K562 (cell line): ENCODE results near the gene HS2ST1. TPM values are rescaled to one million over a fixed set of nuclear protein-coding genes. Genes with fewer than 3 reads are reported as not detected.

Experiments
- ATAC-seq: fragments of 200-7000 bp; cut with Tn5 transposase; 3 replicates; pipeline ENCODE4 v1.9.1; 2020; ENCODE audit warnings: moderate library complexity
- BruUV-seq: library from RNA; stranded (reverse); fragments of 400-500 nt; replicated peaks from 2 replicates; lab custom pipeline; 2021; lab: Mats Ljungman, UMichigan
- CTCF ChIA-PET: fragments of 300-600 bp; formaldehyde crosslinking; extraction: SDS; loops from one replicate; lab custom pipeline; 2021; ENCODE audit warnings: low intra/inter-chr PET ratio; lab: Yijun Ruan, JAX
- POLR2A ChIA-PET: fragments of 300-600, 350-650 bp; sonication (Branson Sonifier 250); formaldehyde crosslinking; extraction: SDS; loops from one replicate; lab custom pipeline; 2021; ENCODE audit warnings: antibody characterized with exemption, inconsistent platforms; lab: Yijun Ruan, JAX
- DNase-seq, 4 experiments: peaks; one replicate each; pipeline versions ENCODE4 v3.0.0 to v3.0.0-alpha.2; 2011 to 2018; ENCODE audit warnings: low spot score in 3 of 4, mixed read lengths in 3 of 4; ENCODE audit errors: extremely low read depth in 1 of 4
- FAIRE-seq: peaks from 2 replicates; lab custom pipeline; 2011; peaks lifted over from hg19 to GRCh38; lab: Jason Lieb, UNC
- H2AFZ ChIP-seq: 2 replicates; pipeline ENCODE4 v1.6.0; 2011; ENCODE audit warnings: low read depth, low read length, control low read depth, inconsistent platforms
- H3K27ac ChIP-seq: fragments of 200-600 bp; 3 replicates; pipeline ENCODE4 v1.8.0; 2011; ENCODE audit warnings: low read depth, mild to moderate bottlenecking, control low read depth, inconsistent platforms, low read length, moderate library complexity, mixed read lengths; ENCODE audit errors: extremely low read depth
- H3K27me3 ChIP-seq, 2 experiments: fragments of 300-600 bp in 1 of 2; 2 replicates in 1 of 2; 3 replicates in 1 of 2; pipeline versions ENCODE4 v1.6.0 to v1.8.0; 2011; ENCODE audit warnings: inconsistent platforms in 2 of 2, low read length in 2 of 2, mild to moderate bottlenecking in 1 of 2, mixed read lengths in 1 of 2, moderate library complexity in 1 of 2; ENCODE audit not compliant: control insufficient read depth in 2 of 2, insufficient read depth in 2 of 2
- H3K36me3 ChIP-seq: fragments of 300-600 bp; 3 replicates; pipeline ENCODE4 v1.8.0; 2011; ENCODE audit warnings: mild to moderate bottlenecking, low read length, inconsistent platforms; ENCODE audit not compliant: control insufficient read depth, insufficient read depth
- H3K4me1 ChIP-seq, 2 experiments: fragments of 200-600 bp in 1 of 2; replicated peaks in 1 of 2; 2 replicates in 1 of 2; 3 replicates in 1 of 2; pipeline versions ENCODE4 v1.5.1 to v1.8.0; 2011; ENCODE audit warnings: inconsistent platforms in 2 of 2, low read length in 2 of 2, mild to moderate bottlenecking in 1 of 2, mixed read lengths in 1 of 2, moderate library complexity in 1 of 2; ENCODE audit not compliant: control insufficient read depth in 2 of 2, insufficient read depth in 2 of 2
- H3K4me2 ChIP-seq: 2 replicates; pipeline ENCODE4 v1.6.1; 2011; ENCODE audit warnings: low read length, control low read depth, inconsistent platforms, mixed read lengths; ENCODE audit not compliant: insufficient read depth
- H3K4me3 ChIP-seq: fragments of 200-600 bp; sonication (generic), shearing (Covaris generic); 2 replicates; pipeline ENCODE4 v1.5.1; 2016; ENCODE audit warnings: control low read depth, inconsistent platforms
- H3K79me2 ChIP-seq: fragments of 200-600 bp; 3 replicates; pipeline ENCODE4 v1.8.0; 2011; ENCODE audit warnings: low read length, inconsistent platforms; ENCODE audit not compliant: control insufficient read depth, insufficient read depth
- H3K9ac ChIP-seq, 2 experiments: 2 replicates each; pipeline versions ENCODE4 v1.6.0 to v1.6.1; 2011; ENCODE audit warnings: low read depth in 2 of 2, low read length in 2 of 2, control low read depth in 1 of 2, inconsistent platforms in 1 of 2, mild to moderate bottlenecking in 1 of 2, mixed read lengths in 1 of 2; ENCODE audit not compliant: insufficient read depth in 1 of 2
- H3K9me1 ChIP-seq: one replicate; pipeline ENCODE4 v1.6.0; 2011; ENCODE audit warnings: inconsistent platforms, mild to moderate bottlenecking, low read length, moderate library complexity; ENCODE audit not compliant: control insufficient read depth, insufficient read depth
- H3K9me3 ChIP-seq: replicated peaks from 2 replicates; pipeline ENCODE4 v1.5.1; 2011; ENCODE audit warnings: low read depth, low read length, inconsistent platforms; ENCODE audit not compliant: control insufficient read depth, insufficient read depth
- H4K20me1 ChIP-seq: replicated peaks from 2 replicates; pipeline ENCODE4 v1.6.1; 2011; ENCODE audit warnings: low read length, inconsistent platforms, mixed read lengths; ENCODE audit not compliant: control insufficient read depth, insufficient read depth
- ASH1L ChIP-seq: fragments of 450-650 bp; IDR thresholded peaks from 2 replicates; pipeline ENCODE4 v1.6.1; 2018; ENCODE audit warnings: borderline replicate concordance, mild to moderate bottlenecking, low read depth; ENCODE audit not compliant: partially characterized antibody
- BACH1 ChIP-seq: fragments of 200-800 bp; sonication (Bioruptor generic); IDR thresholded peaks from 2 replicates; pipeline ENCODE4 v1.6.1; 2016; ENCODE audit warnings: missing genetic modification characterization, missing compliant biosample characterization
- CBX3 ChIP-seq, 2 experiments: IDR thresholded peaks; 1 replicate in 1 of 2; 2 replicates in 1 of 2; pipeline ENCODE4 v1.6.1; 2012; ENCODE audit warnings: inconsistent platforms in 2 of 2, low read length in 2 of 2, borderline replicate concordance in 1 of 2, control low read depth in 1 of 2
- DPF2 ChIP-seq: fragments of 450-650 bp; IDR thresholded peaks from 2 replicates; pipeline ENCODE4 v1.6.1; 2016
- E2F5 ChIP-seq: sonication (generic); formaldehyde crosslinking; IDR thresholded peaks from 2 replicates; pipeline ENCODE4 v1.8.0; 2022; ENCODE audit warnings: mild to moderate bottlenecking, missing genetic modification reagents
- ETV5 ChIP-seq: sonication (generic); formaldehyde crosslinking; IDR thresholded peaks from 2 replicates; pipeline ENCODE4 v1.4.0; 2020; ENCODE audit warnings: low read depth, mild to moderate bottlenecking, missing genetic modification reagents
- EZH2 ChIP-seq: IDR thresholded peaks from 2 replicates; pipeline ENCODE4 v1.6.1; 2012; ENCODE audit warnings: low read depth, mild to moderate bottlenecking, inconsistent platforms, low read length, borderline replicate concordance
- GABPA ChIP-seq: fragments of 200-800 bp; sonication (Bioruptor generic); conservative IDR thresholded peaks from 2 replicates; pipeline ENCODE4 v1.6.1; 2016; ENCODE audit warnings: low read depth, missing genetic modification characterization, missing compliant biosample characterization
- GATA2 ChIP-seq: sonication (generic); formaldehyde crosslinking; IDR thresholded peaks from 2 replicates; pipeline ENCODE4 v1.4.0; 2020; ENCODE audit warnings: mild to moderate bottlenecking, missing genetic modification reagents
- HDAC1 ChIP-seq, 2 experiments: fragments of 450-650 bp; IDR thresholded peaks; 2 replicates each; pipeline ENCODE4 v1.6.1; 2016 to 2017; ENCODE audit warnings: inconsistent platforms in 1 of 2, mild to moderate bottlenecking in 1 of 2, moderate library complexity in 1 of 2
- KAT7 ChIP-seq: sonication (generic); formaldehyde crosslinking; IDR thresholded peaks from 2 replicates; pipeline ENCODE4 v1.8.0; 2022; ENCODE audit warnings: missing genetic modification reagents, mild to moderate bottlenecking, borderline replicate concordance
- MXD1 ChIP-seq: fragments of 250-450 bp; sonication (Bioruptor Pico); IDR thresholded peaks from 2 replicates; pipeline ENCODE4 v1.8.0; 2021; ENCODE audit warnings: borderline replicate concordance, mild to moderate bottlenecking, moderate library complexity; ENCODE audit not compliant: poor library complexity, severe bottlenecking
- SMARCB1 ChIP-seq: IDR thresholded peaks from 2 replicates; pipeline ENCODE4 v1.6.1; 2011; ENCODE audit warnings: improper control_type of control experiment, low read depth; ENCODE audit not compliant: insufficient read length
- ZBTB1 ChIP-seq: sonication (generic); formaldehyde crosslinking; IDR thresholded peaks from 2 replicates; pipeline ENCODE4 v1.8.1; 2023; ENCODE audit warnings: missing genetic modification reagents, low read depth, mild to moderate bottlenecking, borderline replicate concordance
- WGBS: fragments of 100-300 bp; shearing (Covaris generic); methylation state at CpG from one replicate; pipeline ENCODE4 v1.1.6; 2016; ENCODE audit warnings: low coverage, mixed read lengths; ENCODE audit not compliant: insufficient coverage; ENCODE audit errors: missing lambda C conversion rate; 5-methylcytosine and 5-hydroxymethylcytosine counted together
- in situ Hi-C: fragments of 300-500 bp; cut with MboI; formaldehyde crosslinking; loops from 4 replicates; pipeline ENCODE4 v1.15.0; 2018; ENCODE audit warnings: inconsistent platforms, mixed read lengths
- intact Hi-C: fragments of 100-400 bp; cut with micrococcal nuclease; formaldehyde crosslinking; loops from 2 replicates; pipeline ENCODE4 v1.14.2; 2022
- polyA plus RNA-seq, 8 experiments: library from polyadenylated mRNA; depleted of rRNA in 4 of 8; stranded (reverse) in 5 of 8; unstranded in 3 of 8; fragments of >200 nt; fragmentation: Nextera tagmentation in 2 of 8; fragmentation: Illumina TruSeq in 1 of 8; extraction: Ambion mirVana in 2 of 8; extraction: Trizol in 1 of 8; gene quantifications; 2 replicates each; pipeline versions ENCODE4 v1.2.1 to v1.2.3, GENCODE V29; 2011 to 2014; ENCODE audit warnings: inconsistent platforms in 1 of 8, missing spikeins in 1 of 8
- total RNA-seq, 7 experiments: library from RNA; depleted of rRNA in 6 of 7; stranded (reverse); fragments of >200 nt in 6 of 7; fragmentation: Illumina TruSeq in 2 of 7; extraction: Trizol in 2 of 7; gene quantifications; 2 replicates each; pipeline versions ENCODE4 v1.2.1 to v1.2.3, GENCODE V29; 2011 to 2021; ENCODE audit warnings: low replicate concordance in 1 of 7
- TF ChIP-seq, protein P1 (sequence below): sonication (generic); formaldehyde crosslinking; IDR thresholded peaks from 2 replicates; pipeline ENCODE4 v1.8.1; 2023; ENCODE audit warnings: missing genetic modification reagents, mild to moderate bottlenecking, borderline replicate concordance

Gene HS2ST1
- total and polyA plus RNA-seq, 9 of the 15 experiments (the other 6 are each of a cell fraction or from before 2014, with no cell fraction given), result 7.7 to 43.3 (median 25.8) TPM

GRCh38 chr1:86939406-86939805 lies 25.0 kb downstream of the HS2ST1 start:
- Histone ChIP-seq H3K4me1 (peaks cover 12 to 15% of the 10 kb centered on the region in 2 experiments), H2AFZ (peak overlapping the region; percentile 68), H3K27ac (peak overlapping the region; percentile 64), H3K9ac (peak overlapping the region in 1 of 2 experiments; percentile 31; a peak in 2 of 4 replicates), H3K9me3 (no peaks in the 10 kb centered on the region), H4K20me1 (no peaks in the 10 kb centered on the region), H3K79me2 (peaks cover 98% of the 10 kb centered on the region), H3K9me1 (no peaks in the 10 kb centered on the region), H3K36me3 (no peaks in the 10 kb centered on the region), H3K27me3 (no peaks in the 10 kb centered on the region), H3K4me2 (peak overlapping the region; percentile 64), H3K4me3 (no peak overlapping the region)
- ChIA-PET POLR2A (interaction anchor here (1.0 to 1.1 kb wide), 2 partner anchors 10 to 23 kb away, joined by 3 to 4 read pairs; no protein-coding TSS in a partner anchor), CTCF (no interaction called here)
- peak; percentile 77 for FAIRE-seq
- DNase-seq, result peak; percentile 22 to 74 (median 35)
- WGBS, result 0% methylated on average over 3 of the region's 3 CpGs
- ATAC-seq, result peak; percentile 85
- BruUV-seq, result no TSS peak
- intact Hi-C loops (no loop called here), in situ Hi-C loops (no loop called here)
- no peak for TF ChIP-seq KAT7 (CRISPR knock-in tag)
- TF ChIP-seq EZH2, result no peak
- TF ChIP-seq HDAC1 (IDR thresholded peaks at IDR 0.05), result 0 out of 4 replicates have a peak, but pooled peaks of 1 of the 2 experiments have one; percentile 25
- no peak for TF ChIP-seq BACH1 (tag)
- no peak for TF ChIP-seq ZBTB1 (CRISPR knock-in tag)
- no peak for TF ChIP-seq ETV5 (CRISPR knock-in tag)
- TF ChIP-seq, protein P1, sequence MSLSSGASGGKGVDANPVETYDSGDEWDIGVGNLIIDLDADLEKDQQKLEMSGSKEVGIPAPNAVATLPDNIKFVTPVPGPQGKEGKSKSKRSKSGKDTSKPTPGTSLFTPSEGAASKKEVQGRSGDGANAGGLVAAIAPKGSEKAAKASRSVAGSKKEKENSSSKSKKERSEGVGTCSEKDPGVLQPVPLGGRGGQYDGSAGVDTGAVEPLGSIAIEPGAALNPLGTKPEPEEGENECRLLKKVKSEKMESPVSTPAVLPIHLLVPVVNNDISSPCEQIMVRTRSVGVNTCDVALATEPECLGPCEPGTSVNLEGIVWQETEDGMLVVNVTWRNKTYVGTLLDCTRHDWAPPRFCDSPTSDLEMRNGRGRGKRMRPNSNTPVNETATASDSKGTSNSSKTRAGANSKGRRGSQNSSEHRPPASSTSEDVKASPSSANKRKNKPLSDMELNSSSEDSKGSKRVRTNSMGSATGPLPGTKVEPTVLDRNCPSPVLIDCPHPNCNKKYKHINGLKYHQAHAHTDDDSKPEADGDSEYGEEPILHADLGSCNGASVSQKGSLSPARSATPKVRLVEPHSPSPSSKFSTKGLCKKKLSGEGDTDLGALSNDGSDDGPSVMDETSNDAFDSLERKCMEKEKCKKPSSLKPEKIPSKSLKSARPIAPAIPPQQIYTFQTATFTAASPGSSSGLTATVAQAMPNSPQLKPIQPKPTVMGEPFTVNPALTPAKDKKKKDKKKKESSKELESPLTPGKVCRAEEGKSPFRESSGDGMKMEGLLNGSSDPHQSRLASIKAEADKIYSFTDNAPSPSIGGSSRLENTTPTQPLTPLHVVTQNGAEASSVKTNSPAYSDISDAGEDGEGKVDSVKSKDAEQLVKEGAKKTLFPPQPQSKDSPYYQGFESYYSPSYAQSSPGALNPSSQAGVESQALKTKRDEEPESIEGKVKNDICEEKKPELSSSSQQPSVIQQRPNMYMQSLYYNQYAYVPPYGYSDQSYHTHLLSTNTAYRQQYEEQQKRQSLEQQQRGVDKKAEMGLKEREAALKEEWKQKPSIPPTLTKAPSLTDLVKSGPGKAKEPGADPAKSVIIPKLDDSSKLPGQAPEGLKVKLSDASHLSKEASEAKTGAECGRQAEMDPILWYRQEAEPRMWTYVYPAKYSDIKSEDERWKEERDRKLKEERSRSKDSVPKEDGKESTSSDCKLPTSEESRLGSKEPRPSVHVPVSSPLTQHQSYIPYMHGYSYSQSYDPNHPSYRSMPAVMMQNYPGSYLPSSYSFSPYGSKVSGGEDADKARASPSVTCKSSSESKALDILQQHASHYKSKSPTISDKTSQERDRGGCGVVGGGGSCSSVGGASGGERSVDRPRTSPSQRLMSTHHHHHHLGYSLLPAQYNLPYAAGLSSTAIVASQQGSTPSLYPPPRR (CRISPR knock-in tag), result no peak
- no peak for TF ChIP-seq GATA2 (CRISPR knock-in tag)
- TF ChIP-seq E2F5 (CRISPR knock-in tag), result no peak
- no peak for TF ChIP-seq SMARCB1
- no peak for TF ChIP-seq MXD1 (CRISPR knock-in tag)
- TF ChIP-seq GABPA (tag), result no peak
- TF ChIP-seq DPF2, result peak; percentile 61; the same call in 1 of the 2 replicates
- 0 out of 3 replicates have a peak, but pooled peaks of 1 of the 2 experiments have one; percentile 22 for TF ChIP-seq CBX3 (IDR thresholded peaks at IDR 0.05; ENCODE audit: borderline replicate concordance in 1 of 2, low read length in 2 of 2)
- TF ChIP-seq ASH1L, result no peak
